Hematopoietic multipotent progenitor cell treated with erythropoietin and hydrocortisone succinate and interleukin-3 and kit ligand, for 17 days (in vitro differentiated cells): Measurements from ENCODE around the gene CTRB2.
"Not testable (repeated sequence)": the region's sequence is repeated elsewhere in the genome, so short reads cannot be mapped to it uniquely, and the experiment has no call there.

Source experiments
- DNase-seq: peaks from one replicate; pipeline ENCODE4 v3.0.0-alpha.2; 2015; ENCODE audit warnings: low spot score

CTRB2 gene

DNA sequence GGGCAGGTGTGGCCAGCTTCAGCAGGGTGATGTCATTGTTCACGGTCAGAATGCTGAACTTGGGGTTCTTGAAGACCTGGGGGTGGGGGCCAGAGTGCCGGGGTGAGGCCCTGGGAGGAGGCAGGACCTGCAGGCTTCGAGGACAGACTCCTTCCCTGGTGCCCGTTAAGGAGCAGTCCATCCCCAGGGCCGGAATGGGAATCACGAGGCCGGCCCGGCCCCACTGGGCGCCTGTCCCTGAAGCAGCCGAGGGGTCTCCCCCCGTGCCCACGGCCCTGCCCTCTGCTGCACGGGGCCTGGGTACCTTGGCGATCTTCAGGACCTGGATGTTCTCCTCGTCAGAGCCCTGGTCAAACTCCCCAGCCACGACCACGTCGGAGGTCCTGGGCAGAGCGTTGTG is 1.5 kb downstream of the CTRB2 start:
- DNase-seq = not testable (repeated sequence)

DNA sequence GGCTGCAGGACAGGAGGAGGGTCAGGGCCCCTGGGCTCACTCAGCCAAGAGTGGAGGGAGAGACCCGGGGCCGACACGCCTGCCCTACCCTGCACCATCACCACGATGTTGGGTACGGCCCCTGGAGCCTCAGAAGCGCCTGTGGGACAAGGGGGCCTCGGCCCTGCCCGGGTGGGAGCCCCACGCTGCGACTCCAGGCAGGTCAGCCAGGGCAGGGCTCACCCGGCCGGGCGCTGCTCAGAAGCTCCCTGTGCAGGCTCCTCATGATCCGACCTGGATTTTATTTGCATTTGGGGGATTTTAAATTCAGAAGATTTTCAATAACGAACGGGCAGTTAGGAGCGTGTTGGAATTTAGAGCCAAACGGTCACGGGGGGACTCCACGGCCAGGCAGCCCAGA is 2.1 kb downstream of the CTRB2 start:
- not testable (repeated sequence) for DNase-seq

- no peak for DNase-seq
These were observed 2.6 kb downstream of the CTRB2 start for GRCh38 chr16:75204410-75204758.

GRCh38 chr16:75203667-75204409 is 3.1 kb downstream of the CTRB2 start:
- no peak for DNase-seq

- DNase-seq = no peak
These were observed 3.9 kb downstream of the CTRB2 start for GRCh38 chr16:75203096-75203495.

DNA sequence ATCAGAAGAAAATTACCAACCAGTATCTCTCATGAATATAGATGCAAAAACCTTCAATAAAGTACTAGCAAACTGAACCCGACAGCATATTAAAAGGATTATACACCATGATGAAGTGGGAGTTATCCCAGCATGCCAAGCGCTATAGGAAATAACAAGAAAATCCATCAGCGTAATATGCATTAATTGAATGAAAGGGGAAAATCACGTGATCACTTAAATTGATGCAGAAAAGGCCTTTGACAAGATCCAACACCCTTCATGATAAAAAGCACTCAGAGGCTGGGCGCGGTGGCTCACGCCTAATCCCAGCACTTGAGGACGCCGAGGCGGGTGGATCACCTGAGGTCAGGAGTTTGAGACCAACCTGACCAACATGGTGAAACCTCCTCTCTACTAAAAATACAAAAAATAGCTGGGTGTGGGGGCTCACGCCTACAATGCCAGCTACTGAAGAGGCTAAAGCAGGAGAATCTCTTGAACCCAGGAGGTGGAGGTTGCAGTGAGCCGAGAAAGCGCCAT is 4.8 kb downstream of the CTRB2 start:
- DNase-seq = no peak

DNA sequence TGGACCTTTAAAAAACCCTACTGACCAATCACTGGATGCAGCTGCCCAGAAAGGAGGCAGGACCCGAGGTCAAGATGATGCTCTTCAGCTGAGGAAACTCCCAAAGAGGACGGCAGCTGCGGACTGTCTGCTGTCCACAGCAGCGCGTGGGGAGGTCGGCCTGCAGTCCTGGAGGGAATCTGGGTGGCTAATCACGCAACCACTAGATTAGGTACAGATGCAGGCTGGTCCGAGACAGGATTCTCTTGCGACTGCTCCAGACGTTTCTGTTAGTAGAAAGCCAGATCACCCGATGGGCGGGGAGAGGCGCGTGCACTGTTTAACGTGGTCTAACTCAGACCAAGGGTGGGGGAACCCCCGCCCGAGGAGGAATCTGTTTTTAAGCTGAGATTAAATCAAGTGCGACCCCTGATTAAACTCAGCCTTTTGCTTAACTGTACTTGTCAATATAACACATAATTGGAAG is 8.8 kb downstream of the CTRB2 start:
- DNase-seq = no peak

- no peak for DNase-seq
These were observed 9.3 kb downstream of the CTRB2 start for GRCh38 chr16:75197522-75198134.

GRCh38 chr16:75196836-75197235 is 10.1 kb downstream of the CTRB2 start:
- no peak for DNase-seq

DNA sequence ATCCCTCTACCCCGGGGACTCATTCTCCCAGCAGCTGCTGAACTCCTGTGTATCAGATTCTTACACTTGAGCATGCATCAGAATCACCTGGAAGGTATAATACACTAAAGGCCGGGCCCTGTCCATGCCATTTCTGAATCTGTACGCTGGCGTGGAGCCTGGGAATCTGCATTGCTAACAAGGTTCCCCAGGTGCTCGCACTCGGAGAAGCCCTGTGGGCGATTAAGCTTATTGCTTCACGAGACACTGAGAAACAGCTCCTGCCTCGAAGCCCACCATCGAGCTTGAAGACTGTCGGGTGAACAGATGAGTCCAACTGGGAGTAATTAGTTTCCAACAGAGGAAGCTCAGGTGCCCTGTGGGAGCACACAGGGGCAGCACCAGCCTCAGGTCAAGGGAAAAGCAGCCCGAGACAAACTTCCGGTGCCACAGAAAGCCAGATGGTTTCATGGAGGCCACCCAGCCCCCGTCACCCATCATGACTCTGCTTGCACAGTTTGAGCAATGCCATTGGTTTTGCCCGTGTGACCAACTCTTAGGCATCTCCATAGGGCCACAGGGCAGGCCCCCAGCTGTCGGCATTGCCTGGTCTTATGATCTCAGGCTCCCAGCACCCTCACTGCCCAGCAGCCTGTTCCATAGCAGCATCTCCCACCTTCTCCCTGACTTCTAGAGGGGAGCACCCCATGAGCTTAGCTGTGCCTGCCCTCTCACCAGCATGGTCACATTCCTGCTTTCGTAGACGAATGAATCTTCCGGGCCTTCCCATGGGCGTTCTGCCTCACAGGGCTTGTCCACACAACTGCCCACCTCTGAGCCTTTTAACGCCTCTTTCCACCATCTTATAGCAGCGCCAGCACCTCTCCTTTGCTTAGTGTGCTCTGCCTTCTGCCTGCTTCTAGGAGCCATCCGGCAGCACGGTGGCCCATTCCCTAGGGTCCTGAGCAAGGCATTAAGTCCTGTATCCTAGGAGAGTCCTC is 10.9 kb downstream of the CTRB2 start:
- DNase-seq = no peak

DNA sequence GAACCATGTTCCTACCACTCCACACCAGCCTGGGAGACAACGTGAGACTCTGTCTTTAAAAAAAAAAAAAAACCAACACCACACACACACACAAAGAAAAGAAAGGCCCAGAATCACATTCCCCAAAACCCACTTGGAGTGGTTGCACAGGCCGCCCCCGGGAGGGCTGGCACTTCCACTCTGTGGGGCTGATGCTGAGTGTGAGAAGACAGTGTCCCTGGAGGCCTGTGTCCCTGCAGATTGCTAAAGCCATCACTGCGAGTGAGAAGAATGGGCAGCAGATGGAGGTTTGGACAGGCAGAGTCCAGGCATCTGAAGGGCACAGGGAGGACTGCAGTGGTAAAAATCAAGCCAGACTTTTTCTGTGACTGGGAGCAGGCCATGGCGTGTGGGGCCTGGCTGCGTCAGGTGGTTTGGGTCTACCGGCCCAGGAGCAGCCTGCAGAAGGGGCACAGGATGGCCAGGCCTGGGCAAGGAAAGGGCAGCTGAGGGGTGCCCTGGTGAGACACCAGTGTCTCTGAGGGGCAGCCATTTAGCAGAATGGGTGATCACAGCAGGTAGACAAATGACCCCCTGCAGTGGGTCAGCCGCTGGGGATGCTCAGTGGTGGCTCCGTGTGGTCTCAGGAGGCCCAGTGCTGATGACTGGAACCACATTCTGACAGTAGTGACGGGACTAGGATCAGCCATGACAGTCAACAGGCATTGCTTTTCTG is 13.1 kb downstream of the CTRB2 start:
- no peak for DNase-seq

DNA sequence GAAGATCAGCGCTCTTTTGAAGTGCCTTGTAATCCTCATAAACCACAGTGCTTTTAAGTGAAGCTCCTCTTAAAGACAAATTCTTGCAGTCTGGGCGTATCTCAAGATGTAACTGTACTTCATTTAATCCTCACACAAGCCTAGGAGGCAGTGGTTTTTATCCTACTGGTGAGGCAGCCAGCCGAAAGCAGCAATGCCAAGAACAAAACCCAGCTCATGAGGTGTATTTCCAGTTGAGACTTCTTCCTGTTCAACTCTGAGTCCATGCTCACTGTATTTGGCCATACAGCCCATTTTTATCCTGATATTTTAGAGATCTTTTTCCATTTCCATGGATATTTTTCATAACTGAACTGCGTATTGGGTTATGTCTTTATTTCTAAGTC is 13.7 kb downstream of the CTRB2 start:
- no peak for DNase-seq

- no peak for DNase-seq
These were observed 14.2 kb downstream of the CTRB2 start for GRCh38 chr16:75192606-75193264.

- no peak for DNase-seq
These were observed 17.2 kb downstream of the CTRB2 start for GRCh38 chr16:75189638-75190245.

- DNase-seq = no peak
These were observed 18.0 kb downstream of the CTRB2 start for GRCh38 chr16:75188832-75189477.

- no peak for DNase-seq
These were observed 25.3 kb downstream of the CTRB2 start for GRCh38 chr16:75181630-75182029.

- no peak for DNase-seq
These were observed 27.8 kb downstream of the CTRB2 start for GRCh38 chr16:75179208-75179607.

GRCh38 chr16:75176926-75177325 is 30.0 kb downstream of the CTRB2 start:
- no peak for DNase-seq

GRCh38 chr16:75175074-75175473 is 31.9 kb downstream of the CTRB2 start:
- DNase-seq = no peak

DNA sequence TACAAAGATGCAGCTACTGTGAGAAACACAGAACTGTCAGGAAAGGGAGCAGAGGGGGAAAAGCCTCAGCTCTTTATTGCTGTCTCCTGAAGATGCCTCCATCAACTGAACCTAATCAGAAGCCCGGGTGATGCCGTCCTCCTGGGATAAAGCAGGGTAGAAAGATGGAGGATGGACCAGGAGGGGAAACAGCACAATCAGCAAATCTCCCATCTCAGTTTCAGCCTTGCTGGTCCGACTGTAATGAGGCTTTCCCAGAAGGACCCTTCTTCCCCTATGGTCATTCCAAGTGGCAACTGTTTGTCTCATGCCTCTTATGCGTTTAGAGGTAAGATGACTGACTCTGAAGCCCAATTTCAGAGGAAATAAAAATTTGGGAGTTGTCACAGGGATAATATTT is 34.4 kb downstream of the CTRB2 start:
- no peak for DNase-seq
